Measurements from ENCODE around the gene SRGAP3.

The SRGAP3 gene

GRCh38 chr3:9041626-9042025 lies 207.8 kb downstream of the SRGAP3 start:
- no peaks in the 10 kb centered on the region for H3K79me2 ChIP-seq (ENCODE audit: insufficient read depth, low read length)
- peaks cover 7% of the 10 kb centered on the region; the same call in 1 of the 2 replicates for H3K36me3 ChIP-seq (ENCODE audit: insufficient read depth, low read length)
- no peaks in the 10 kb centered on the region for H3K4me1 ChIP-seq (ENCODE audit: insufficient read depth, low read length, poor library complexity, severe bottlenecking)
- no peaks in the 10 kb centered on the region for H3K9me3 ChIP-seq (ENCODE audit: insufficient read depth, low read depth, low read length)
- TF ChIP-seq EZH2phosphoT487 (IDR thresholded peaks at IDR 0.05; ENCODE audit: borderline replicate concordance), result no peak
- no peak for TF ChIP-seq CTCF (conservative IDR thresholded peaks at IDR 0.05; ENCODE audit: low read length)
- H3K4me2 ChIP-seq (ENCODE audit: low read depth, low read length, poor library complexity, severe bottlenecking), result no peak overlapping the region
- no peaks in the 10 kb centered on the region for H3K27me3 ChIP-seq (ENCODE audit: insufficient read depth, low read length, poor library complexity, severe bottlenecking)
- H3F3A ChIP-seq (ENCODE audit: low read depth), result no peaks in the 10 kb centered on the region
- no peak overlapping the region for H3K4me3 ChIP-seq (ENCODE audit: low read length, poor library complexity, severe bottlenecking)
- no peak overlapping the region for H2AFZ ChIP-seq (ENCODE audit: low read length)
- no peak overlapping the region for H3K9ac ChIP-seq (ENCODE audit: low read depth, low read length, poor library complexity, severe bottlenecking)
- H4K20me1 ChIP-seq (ENCODE audit: insufficient read depth, low read length, poor library complexity, severe bottlenecking), result no peaks in the 10 kb centered on the region
- H3K9me2 ChIP-seq (replicated peaks; ENCODE audit: low read depth, low read length), result no peaks in the 10 kb centered on the region

GRCh38 chr3:9040996-9041395 lies 208.4 kb downstream of the SRGAP3 start:
- Histone ChIP-seq H3K36me3 (ENCODE audit: insufficient read depth, low read length) (peaks cover 2% of the 10 kb centered on the region; the same call in 1 of the 2 replicates), H3F3A (ENCODE audit: low read depth) (no peaks in the 10 kb centered on the region), H3K27me3 (ENCODE audit: insufficient read depth, low read length, poor library complexity, severe bottlenecking) (no peaks in the 10 kb centered on the region), H2AFZ (ENCODE audit: low read length) (no peak overlapping the region), H3K79me2 (ENCODE audit: insufficient read depth, low read length) (no peaks in the 10 kb centered on the region), H3K9me2 (replicated peaks; ENCODE audit: low read depth, low read length) (no peaks in the 10 kb centered on the region), H4K20me1 (ENCODE audit: insufficient read depth, low read length, poor library complexity, severe bottlenecking) (no peaks in the 10 kb centered on the region), H3K4me3 (ENCODE audit: low read length, poor library complexity, severe bottlenecking) (no peak overlapping the region), H3K4me1 (ENCODE audit: insufficient read depth, low read length, poor library complexity, severe bottlenecking) (peaks cover under 1% of the 10 kb centered on the region), H3K9ac (ENCODE audit: low read depth, low read length, poor library complexity, severe bottlenecking) (no peak overlapping the region), H3K9me3 (ENCODE audit: insufficient read depth, low read depth, low read length) (no peaks in the 10 kb centered on the region), H3K4me2 (ENCODE audit: low read depth, low read length, poor library complexity, severe bottlenecking) (no peak overlapping the region)
- TF ChIP-seq EZH2phosphoT487 (IDR thresholded peaks at IDR 0.05; ENCODE audit: borderline replicate concordance), result no peak
- TF ChIP-seq CTCF (conservative IDR thresholded peaks at IDR 0.05; ENCODE audit: low read length), result no peak

- no peaks in the 10 kb centered on the region for H3K9me3 ChIP-seq (ENCODE audit: insufficient read depth, low read depth, low read length)
- no peaks in the 10 kb centered on the region for H3K9me2 ChIP-seq (replicated peaks; ENCODE audit: low read depth, low read length)
- H4K20me1 ChIP-seq (ENCODE audit: insufficient read depth, low read length, poor library complexity, severe bottlenecking), result no peaks in the 10 kb centered on the region
- H3K4me3 ChIP-seq (ENCODE audit: low read length, poor library complexity, severe bottlenecking), result no peak overlapping the region
- no peak overlapping the region for H3K4me2 ChIP-seq (ENCODE audit: low read depth, low read length, poor library complexity, severe bottlenecking)
- peaks cover 9% of the 10 kb centered on the region for H3K4me1 ChIP-seq (ENCODE audit: insufficient read depth, low read length, poor library complexity, severe bottlenecking)
- H3K9ac ChIP-seq (ENCODE audit: low read depth, low read length, poor library complexity, severe bottlenecking), result no peak overlapping the region
- no peaks in the 10 kb centered on the region for H3K27me3 ChIP-seq (ENCODE audit: insufficient read depth, low read length, poor library complexity, severe bottlenecking)
- H3K79me2 ChIP-seq (ENCODE audit: insufficient read depth, low read length), result no peaks in the 10 kb centered on the region
- H2AFZ ChIP-seq (ENCODE audit: low read length), result no peak overlapping the region
- no peaks in the 10 kb centered on the region for H3K36me3 ChIP-seq (ENCODE audit: insufficient read depth, low read length)
- H3F3A ChIP-seq (ENCODE audit: low read depth), result no peaks in the 10 kb centered on the region
- TF ChIP-seq CTCF (conservative IDR thresholded peaks at IDR 0.05; ENCODE audit: low read length), result no peak
- no peak for TF ChIP-seq EZH2phosphoT487 (IDR thresholded peaks at IDR 0.05; ENCODE audit: borderline replicate concordance)
Observed at GRCh38 chr3:9037144-9037711, 212.2 kb downstream of the SRGAP3 start.

All from Loucy (cell line).